Suprapubic skin (tissue), 4 donors: Measurements from ENCODE around the gene IGSF9.

Source experiments
- EP300 ChIP-seq: sonication (generic); formaldehyde crosslinking; IDR thresholded peaks from one replicate; pipeline ENCODE4 v1.6.1; 2017; ENCODE audit warnings: antibody characterized with exemption
- POLR2A ChIP-seq, 2 donors: fragments of 450-650 bp; IDR thresholded peaks; one replicate each; pipeline ENCODE4 v1.6.1; 2017; ENCODE audit warnings: antibody characterized with exemption in 2 of 2, mild to moderate bottlenecking in 2 of 2, moderate library complexity in 2 of 2
- POLR2AphosphoS5 ChIP-seq, 3 donors: sonication (generic); formaldehyde crosslinking; IDR thresholded peaks; one replicate each; pipeline ENCODE4 v1.6.1; 2017; ENCODE audit warnings: antibody characterized with exemption in 3 of 3
- TF ChIP-seq, protein P1 (sequence below), 2 donors: fragments of 200-600 bp in 1 of 2; fragments of 450-650 bp in 1 of 2; sonication (generic) in 1 of 2; IDR thresholded peaks; one replicate each; pipeline ENCODE4 v1.5.1; 2016 to 2019; ENCODE audit warnings: antibody characterized with exemption in 2 of 2, mild to moderate bottlenecking in 1 of 2, moderate library complexity in 1 of 2

DNA sequence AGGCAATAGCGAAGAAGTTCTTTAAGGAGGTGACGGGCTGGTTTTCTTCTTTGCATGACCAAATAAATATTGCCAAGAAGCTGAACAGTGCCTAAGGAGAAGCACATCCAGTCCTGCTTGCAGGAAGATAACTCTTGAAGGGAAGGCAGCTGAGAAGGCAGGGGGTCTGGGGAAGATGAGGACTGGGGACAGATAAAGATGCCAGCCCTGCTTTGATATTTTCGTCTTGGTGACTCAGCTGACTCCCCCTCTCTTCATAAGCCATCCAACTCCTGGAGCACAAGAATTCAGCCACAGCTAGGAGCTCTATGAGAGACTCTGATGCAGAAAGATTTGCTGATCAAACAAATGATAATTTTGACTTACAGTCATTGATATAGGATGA lies 48.9 kb downstream of the IGSF9 start:
- TF ChIP-seq, protein P1, sequence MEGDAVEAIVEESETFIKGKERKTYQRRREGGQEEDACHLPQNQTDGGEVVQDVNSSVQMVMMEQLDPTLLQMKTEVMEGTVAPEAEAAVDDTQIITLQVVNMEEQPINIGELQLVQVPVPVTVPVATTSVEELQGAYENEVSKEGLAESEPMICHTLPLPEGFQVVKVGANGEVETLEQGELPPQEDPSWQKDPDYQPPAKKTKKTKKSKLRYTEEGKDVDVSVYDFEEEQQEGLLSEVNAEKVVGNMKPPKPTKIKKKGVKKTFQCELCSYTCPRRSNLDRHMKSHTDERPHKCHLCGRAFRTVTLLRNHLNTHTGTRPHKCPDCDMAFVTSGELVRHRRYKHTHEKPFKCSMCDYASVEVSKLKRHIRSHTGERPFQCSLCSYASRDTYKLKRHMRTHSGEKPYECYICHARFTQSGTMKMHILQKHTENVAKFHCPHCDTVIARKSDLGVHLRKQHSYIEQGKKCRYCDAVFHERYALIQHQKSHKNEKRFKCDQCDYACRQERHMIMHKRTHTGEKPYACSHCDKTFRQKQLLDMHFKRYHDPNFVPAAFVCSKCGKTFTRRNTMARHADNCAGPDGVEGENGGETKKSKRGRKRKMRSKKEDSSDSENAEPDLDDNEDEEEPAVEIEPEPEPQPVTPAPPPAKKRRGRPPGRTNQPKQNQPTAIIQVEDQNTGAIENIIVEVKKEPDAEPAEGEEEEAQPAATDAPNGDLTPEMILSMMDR (IDR thresholded peaks at IDR 0.05): no peak
- TF ChIP-seq POLR2AphosphoS5 (IDR thresholded peaks at IDR 0.05) (no peak), POLR2A (IDR thresholded peaks at IDR 0.05) (no peak), EP300 (no peak)
